HCT116 (cell line): ENCODE data around the gene PIN1. TPM values are rescaled to one million over a fixed set of nuclear protein-coding genes. Genes with fewer than 3 reads are reported as not detected.

Experiments
- ATAC-seq: fragments of 200-7000 bp; cut with Tn5 transposase; 2 replicates; pipeline ENCODE4 v1.9.1; 2020; ENCODE audit warnings: mild to moderate bottlenecking, moderate library complexity
- BruUV-seq: library from RNA; stranded (reverse); fragments of 400-500 nt; replicated peaks from 2 replicates; lab custom pipeline; 2021; lab: Mats Ljungman, UMichigan
- CTCF ChIA-PET: fragments of 300-600 bp; sonication (Branson Sonifier 250); formaldehyde crosslinking; loops from one replicate; lab custom pipeline; 2021; ENCODE audit warnings: antibody characterized with exemption; lab: Charles Lee
- POLR2A ChIA-PET: fragments of 300-600, 350-600 bp; sonication (Branson Sonifier 250); formaldehyde crosslinking; loops from one replicate; lab custom pipeline; 2021; ENCODE audit warnings: antibody characterized with exemption; lab: Charles Lee
- RAD21 ChIA-PET, 2 experiments: fragments of 300-600 bp; sonication (Branson Sonifier 250); formaldehyde crosslinking; loops; one replicate each; lab custom pipeline; 2023; ENCODE audit warnings: low total read pairs in 2 of 2; ENCODE audit not compliant: uncharacterized antibody in 2 of 2, unreplicated experiment in 2 of 2, low non-redundant PET in 1 of 2; lab: Charles Lee
- DNase-seq: peaks from one replicate; pipeline ENCODE4 v3.0.0-alpha.2; 2010; ENCODE audit warnings: low read depth, low spot score
- H2AFZ ChIP-seq: fragments of 200-600 bp; shearing (Covaris generic), sonication (generic); 2 replicates; pipeline ENCODE4 v1.6.1; 2017; ENCODE audit warnings: low read depth, mixed run types, mixed read lengths, antibody characterized with exemption, low read length; ENCODE audit not compliant: poor library complexity, severe bottlenecking
- H3K27ac ChIP-seq: 2 replicates; pipeline ENCODE4 v1.5.1; 2012; ENCODE audit warnings: low read depth, low read length
- H3K27me3 ChIP-seq: fragments of 200-600 bp; sonication (generic); 2 replicates; pipeline ENCODE4 v1.6.1; 2016; ENCODE audit warnings: mixed run types, low read length, mixed read lengths; ENCODE audit not compliant: insufficient read depth
- H3K36me3 ChIP-seq, 2 experiments: fragments of 200-500 bp in 1 of 2; fragments of 200-600 bp in 1 of 2; sonication (Bioruptor generic) in 1 of 2; sonication (generic) in 1 of 2; 2 replicates each; pipeline versions ENCODE4 v1.5.1 to v1.6.1; 2014 to 2016; ENCODE audit warnings: low read length in 2 of 2, inconsistent platforms in 1 of 2, mixed read lengths in 1 of 2, mixed run types in 1 of 2; ENCODE audit not compliant: insufficient read depth in 2 of 2, control insufficient read depth in 1 of 2
- H3K4me1 ChIP-seq, 2 experiments: fragments of 200-600 bp in 1 of 2; sonication (generic) in 1 of 2; 2 replicates each; pipeline versions ENCODE4 v1.5.1 to v1.6.1; 2012 to 2017; ENCODE audit warnings: low read length in 2 of 2, inconsistent platforms in 1 of 2, mild to moderate bottlenecking in 1 of 2, mixed read lengths in 1 of 2, mixed run types in 1 of 2, moderate library complexity in 1 of 2; ENCODE audit not compliant: insufficient read depth in 2 of 2, control insufficient read depth in 1 of 2
- H3K4me2 ChIP-seq: fragments of 200-600 bp; sonication (generic); 2 replicates; pipeline ENCODE4 v1.6.1; 2017; ENCODE audit warnings: mixed run types, low read length, mixed read lengths
- H3K4me3 ChIP-seq, 2 experiments: fragments of 200-600 bp in 1 of 2; sonication (generic) in 1 of 2; replicated peaks in 1 of 2; 2 replicates each; pipeline ENCODE4 v1.5.1; 2011 to 2016; ENCODE audit warnings: low read length in 2 of 2, control low read depth in 1 of 2, low read depth in 1 of 2, mild to moderate bottlenecking in 1 of 2, mixed read lengths in 1 of 2, mixed run types in 1 of 2
- H3K79me2 ChIP-seq: fragments of 200-600 bp; sonication (generic); 2 replicates; pipeline ENCODE4 v1.6.1; 2017; ENCODE audit warnings: mild to moderate bottlenecking, mixed run types, low read length, moderate library complexity, mixed read lengths; ENCODE audit not compliant: insufficient read depth
- H3K9ac ChIP-seq: fragments of 200-600 bp; sonication (generic); 2 replicates; pipeline ENCODE4 v1.6.1; 2016; ENCODE audit warnings: low read length, mixed read lengths
- H3K9me2 ChIP-seq: fragments of 200-600 bp; sonication (generic), shearing (Covaris generic); 2 replicates; pipeline ENCODE4 v1.6.1; 2017; ENCODE audit warnings: mixed run types, mild to moderate bottlenecking, moderate library complexity; ENCODE audit not compliant: insufficient read depth
- H3K9me3 ChIP-seq, 2 experiments: fragments of 200-500 bp in 1 of 2; fragments of 200-600 bp in 1 of 2; sonication (Bioruptor generic) in 1 of 2; sonication (generic) in 1 of 2; 2 replicates each; pipeline ENCODE4 v1.6.1; 2014 to 2017; ENCODE audit warnings: low read length in 2 of 2, mixed read lengths in 2 of 2, inconsistent platforms in 1 of 2, low read depth in 1 of 2, mild to moderate bottlenecking in 1 of 2, mixed run types in 1 of 2, moderate library complexity in 1 of 2; ENCODE audit not compliant: control insufficient read depth in 1 of 2, insufficient read depth in 1 of 2
- H4K20me1 ChIP-seq: fragments of 200-600 bp; sonication (generic), shearing (Covaris generic); 2 replicates; pipeline ENCODE4 v1.6.1; 2017; ENCODE audit warnings: mixed run types, mild to moderate bottlenecking, moderate library complexity; ENCODE audit not compliant: insufficient read depth
- ATF3 ChIP-seq: IDR thresholded peaks from 2 replicates; pipeline ENCODE4 v1.6.1; 2012
- CEBPB ChIP-seq: IDR thresholded peaks from 2 replicates; pipeline ENCODE4 v1.6.1; 2012; ENCODE audit warnings: low read depth
- CTCF ChIP-seq, 3 experiments: fragments of 200-600 bp in 1 of 3; sonication (generic) in 1 of 3; IDR thresholded peaks in 2 of 3; conservative IDR thresholded peaks in 1 of 3; 2 replicates each; pipeline ENCODE4 v1.5.1; 2012 to 2017; ENCODE audit warnings: low read depth in 2 of 3, low read length in 2 of 3, antibody characterized with exemption in 1 of 3, borderline replicate concordance in 1 of 3, control low read depth in 1 of 3, mild to moderate bottlenecking in 1 of 3, mixed read lengths in 1 of 3, mixed run types in 1 of 3, moderate library complexity in 1 of 3; ENCODE audit not compliant: insufficient read depth in 1 of 3
- EGR1 ChIP-seq: IDR thresholded peaks from 2 replicates; pipeline ENCODE4 v1.6.1; 2012; ENCODE audit warnings: low read depth
- ELF1 ChIP-seq: IDR thresholded peaks from 2 replicates; pipeline ENCODE4 v1.6.1; 2012; ENCODE audit warnings: low read depth, borderline replicate concordance
- MAX ChIP-seq: IDR thresholded peaks from 2 replicates; pipeline ENCODE4 v1.6.1; 2012
- POLR2A ChIP-seq: IDR thresholded peaks from 2 replicates; pipeline ENCODE4 v1.7.0; 2011; ENCODE audit warnings: borderline replicate concordance; ENCODE audit not compliant: insufficient read depth, insufficient read length; ENCODE audit errors: extremely low read depth
- POLR2AphosphoS5 ChIP-seq: IDR thresholded peaks from 2 replicates; pipeline ENCODE4 v1.6.1; 2011; ENCODE audit warnings: mild to moderate bottlenecking, low read depth, low read length, moderate library complexity
- RAD21 ChIP-seq: IDR thresholded peaks from 2 replicates; pipeline ENCODE4 v1.6.1; 2012; ENCODE audit warnings: low read depth, mild to moderate bottlenecking
- REST ChIP-seq: IDR thresholded peaks from 2 replicates; pipeline ENCODE4 v1.6.1; 2012; ENCODE audit warnings: low read depth
- ZBTB33 ChIP-seq: IDR thresholded peaks from 2 replicates; pipeline ENCODE4 v1.6.1; 2011; ENCODE audit warnings: mild to moderate bottlenecking, low read length, moderate library complexity; ENCODE audit not compliant: insufficient replicate concordance; ENCODE audit errors: extremely low read depth
- ZNF274 ChIP-seq: fragments of 200-500 bp; sonication (Bioruptor generic); IDR thresholded peaks from 2 replicates; pipeline ENCODE4 v1.6.1; 2014; ENCODE audit warnings: mild to moderate bottlenecking, low read depth, low read length, inconsistent platforms
- intact Hi-C: fragments of 100-400 bp; cut with micrococcal nuclease; formaldehyde crosslinking; loops from 2 replicates; pipeline ENCODE4 v1.10.0; 2022
- total RNA-seq: library from RNA; stranded (reverse); gene quantifications from one replicate; pipeline ENCODE4 v1.2.1, GENCODE V29; 2021; ENCODE audit not compliant: unreplicated experiment

The PIN1 gene
- total RNA-seq, 1 experiment from 2014 or later: 78.9 TPM

- H3K36me3 ChIP-seq: peaks cover 0 to 2% of the 10 kb centered on the region in 2 experiments; a peak in 1 of 4 replicates
- peaks cover 0 to 5% of the 10 kb centered on the region in 2 experiments; a peak in 2 of 4 replicates for H3K4me1 ChIP-seq
- DNase-seq (no peak), ATAC-seq (no peak)
- no peaks in the 10 kb centered on the region for H3K79me2 ChIP-seq
- no peaks in the 10 kb centered on the region for H4K20me1 ChIP-seq
- H2AFZ ChIP-seq: no peak overlapping the region
- ChIA-PET CTCF (no interaction called here), POLR2A (no interaction called here), RAD21 (no interaction called here)
- no peak for TF ChIP-seq POLR2A
- H3K4me2 ChIP-seq: no peak overlapping the region
- H3K4me3 ChIP-seq: no peak overlapping the region
- no peak overlapping the region for H3K27ac ChIP-seq
- intact Hi-C loops: no loop called here
- H3K27me3 ChIP-seq: no peaks in the 10 kb centered on the region
- no TSS peak for BruUV-seq
- H3K9ac ChIP-seq: no peak overlapping the region
- H3K9me2 ChIP-seq: no peaks in the 10 kb centered on the region
- H3K9me3 ChIP-seq: no peaks in the 10 kb centered on the region
Measured at GRCh38 chr19:9858766-9859165, 23.6 kb downstream of the PIN1 start.

GRCh38 chr19:9860407-9860806 lies 25.3 kb downstream of the PIN1 start:
- intact Hi-C loops: no loop called here
- H3K27ac ChIP-seq: no peak overlapping the region
- peaks cover 0 to 2% of the 10 kb centered on the region in 2 experiments; a peak in 1 of 4 replicates for H3K36me3 ChIP-seq
- ChIA-PET CTCF (no interaction called here), POLR2A (no interaction called here), RAD21 (no interaction called here)
- H2AFZ ChIP-seq: no peak overlapping the region
- no peaks in the 10 kb centered on the region for H3K27me3 ChIP-seq
- no peaks in the 10 kb centered on the region for H4K20me1 ChIP-seq
- H3K4me1 ChIP-seq: peaks cover 0 to 5% of the 10 kb centered on the region in 2 experiments; a peak in 2 of 4 replicates
- no peaks in the 10 kb centered on the region for H3K79me2 ChIP-seq
- no peak for DNase-seq
- no peaks in the 10 kb centered on the region for H3K9me2 ChIP-seq
- BruUV-seq: no TSS peak
- no peak overlapping the region for H3K4me3 ChIP-seq
- no peak overlapping the region for H3K9ac ChIP-seq
- no peaks in the 10 kb centered on the region for H3K9me3 ChIP-seq
- no peak for ATAC-seq
- no peak overlapping the region for H3K4me2 ChIP-seq
- TF ChIP-seq EGR1: no peak
- no peak for TF ChIP-seq REST
- TF ChIP-seq MAX: no peak
- no peak for TF ChIP-seq POLR2AphosphoS5
- no peak for TF ChIP-seq RAD21
- TF ChIP-seq CTCF (IDR thresholded peaks at IDR 0.05 in 2 of 3, conservative IDR thresholded peaks at IDR 0.05 in 1 of 3; ENCODE audit: borderline replicate concordance in 1 of 3, insufficient read depth in 1 of 3, low read depth in 2 of 3, low read length in 2 of 3): no peak
- TF ChIP-seq CEBPB: no peak
- TF ChIP-seq ZBTB33: no peak
- no peak for TF ChIP-seq ZNF274
- no peak for TF ChIP-seq ELF1
- no peak for TF ChIP-seq ATF3
